GM19193 (cell line): ENCODE measurements around the gene APOC1.
"Not testable (repeated sequence)": the region's sequence is repeated elsewhere in the genome, so short reads cannot be mapped to it uniquely, and the experiment has no call there.

ENCODE experiments used
- POLR2A ChIP-seq: IDR thresholded peaks from 4 replicates; pipeline ENCODE4 v1.6.1; 2011; ENCODE audit not compliant: insufficient read depth, insufficient read length; ENCODE audit errors: extremely low read depth

APOC1 gene

GRCh38 chr19:44914433-44915206 lies at the start of gene APOC1:
Gene APOC1 (plus strand): TSS chr19:44914608. CDS start chr19:44914892, 284 bp downstream.
- not testable (repeated sequence) for TF ChIP-seq POLR2A

GRCh38 chr19:44865196-44865767 lies 49.1 kb upstream of the APOC1 start:
- no peak for TF ChIP-seq POLR2A

- no peak for TF ChIP-seq POLR2A
These were observed 47.7 kb upstream of the APOC1 start for GRCh38 chr19:44866664-44867063.

GRCh38 chr19:44867578-44867977 lies 46.8 kb upstream of the APOC1 start:
- TF ChIP-seq POLR2A: no peak

- no peak for TF ChIP-seq POLR2A
These were observed 44.5 kb upstream of the APOC1 start for GRCh38 chr19:44869733-44870470.

GRCh38 chr19:44871809-44872208 lies 42.6 kb upstream of the APOC1 start:
- no peak for TF ChIP-seq POLR2A

- no peak for TF ChIP-seq POLR2A
These were observed 41.7 kb upstream of the APOC1 start for GRCh38 chr19:44872661-44873060.

- no peak for TF ChIP-seq POLR2A
These were observed 40.1 kb upstream of the APOC1 start for GRCh38 chr19:44874317-44874716.

- no peak for TF ChIP-seq POLR2A
These were observed 38.5 kb upstream of the APOC1 start for GRCh38 chr19:44875666-44876451.

GRCh38 chr19:44876930-44877535 lies 37.4 kb upstream of the APOC1 start:
- TF ChIP-seq POLR2A: no peak

GRCh38 chr19:44878120-44878865 lies 36.1 kb upstream of the APOC1 start:
- TF ChIP-seq POLR2A: no peak

GRCh38 chr19:44879309-44880065 lies 34.9 kb upstream of the APOC1 start:
- no peak for TF ChIP-seq POLR2A

GRCh38 chr19:44882063-44882462 lies 32.3 kb upstream of the APOC1 start:
- no peak for TF ChIP-seq POLR2A
